HG02973 (cell line): ENCODE measurements around the gene ECPAS.
"Not testable (repeated sequence)": the region's sequence is repeated elsewhere in the genome, so short reads cannot be mapped to it uniquely, and the experiment has no call there.

Experiments
- ATAC-seq: cut with Tn5 transposase; IDR thresholded peaks from one replicate; pipeline ENCODE4 v1.9.1; 2021; ENCODE audit warnings: moderate library complexity; ENCODE audit not compliant: unreplicated experiment

Gene ECPAS

GRCh38 chr9:111474385-111474784, 9.8 kb downstream of the ECPAS start:
- ATAC-seq = no peak

GRCh38 chr9:111467778-111468367, 16.3 kb downstream of the ECPAS start:
- ATAC-seq = no peak

- ATAC-seq = no peak
Observed at GRCh38 chr9:111463048-111463447, 21.1 kb downstream of the ECPAS start.

- ATAC-seq = no peak
Observed at GRCh38 chr9:111458139-111459009, 25.8 kb downstream of the ECPAS start.

GRCh38 chr9:111456529-111456928, 27.7 kb downstream of the ECPAS start:
- ATAC-seq = no peak

GRCh38 chr9:111455638-111456037, 28.5 kb downstream of the ECPAS start:
- ATAC-seq = no peak

- ATAC-seq = no peak
Observed at GRCh38 chr9:111454751-111455150, 29.4 kb downstream of the ECPAS start.

GRCh38 chr9:111451570-111451969, 32.6 kb downstream of the ECPAS start:
- ATAC-seq = no peak

GRCh38 chr9:111450124-111450523, 34.1 kb downstream of the ECPAS start:
- ATAC-seq = no peak

GRCh38 chr9:111449705-111450104, 34.5 kb downstream of the ECPAS start:
- no peak for ATAC-seq

GRCh38 chr9:111445799-111446198, 38.4 kb downstream of the ECPAS start:
- not testable (repeated sequence) for ATAC-seq

- ATAC-seq = no peak
Observed at GRCh38 chr9:111443454-111443853, 40.7 kb downstream of the ECPAS start.

GRCh38 chr9:111442360-111443027, 41.7 kb downstream of the ECPAS start:
- no peak for ATAC-seq

- no peak for ATAC-seq
Observed at GRCh38 chr9:111440226-111440625, 44.0 kb downstream of the ECPAS start.

- no peak for ATAC-seq
Observed at GRCh38 chr9:111438541-111439235, 45.5 kb downstream of the ECPAS start.

- ATAC-seq = no peak
Observed at GRCh38 chr9:111436571-111436970, 47.6 kb downstream of the ECPAS start.

GRCh38 chr9:111433082-111433481, 51.1 kb downstream of the ECPAS start:
- no peak for ATAC-seq

- no peak for ATAC-seq
Observed at GRCh38 chr9:111431684-111432083, 52.5 kb downstream of the ECPAS start.

- ATAC-seq = no peak
Observed at GRCh38 chr9:111429175-111429574, 55.0 kb downstream of the ECPAS start.

- no peak for ATAC-seq
Observed at GRCh38 chr9:111427186-111427585, 57.0 kb downstream of the ECPAS start.

GRCh38 chr9:111423389-111423788, 60.8 kb downstream of the ECPAS start:
- no peak for ATAC-seq
